Fibroblast of lung (primary cell): ENCODE results near the gene DUSP11.

Experiments used
- CTCF ChIP-seq, 2 donors: IDR thresholded peaks in 1 of 2; conservative IDR thresholded peaks in 1 of 2; 1 replicate in 1 of 2; 2 replicates in 1 of 2; pipeline ENCODE4 v1.5.1; 2011 to 2012; ENCODE audit warnings: low read length in 2 of 2, control low read depth in 1 of 2, inconsistent platforms in 1 of 2, low read depth in 1 of 2, mild to moderate bottlenecking in 1 of 2
- EZH2 ChIP-seq: IDR thresholded peaks from 2 replicates; pipeline ENCODE4 v1.5.1; 2012; ENCODE audit warnings: low read length, control low read depth, mild to moderate bottlenecking; ENCODE audit errors: missing control alignments

GRCh38 chr2:73821669-73822068 is 41.8 kb upstream of the DUSP11 start:
- TF ChIP-seq CTCF (conservative IDR thresholded peaks at IDR 0.05 in 1 of 2, IDR thresholded peaks at IDR 0.05 in 1 of 2; ENCODE audit: low read depth in 1 of 2, low read length in 2 of 2): no peak
- TF ChIP-seq EZH2: no peak
